A172 (cell line): Measurements from ENCODE around the gene MRPL27. TPM values are rescaled to one million over a fixed set of nuclear protein-coding genes. Genes with fewer than 3 reads are reported as not detected.
"Not testable (repeated sequence)": the region's sequence is repeated elsewhere in the genome, so short reads cannot be mapped to it uniquely, and the experiment has no call there.

Experiments used
- DNase-seq: peaks from one replicate; pipeline ENCODE4 v3.0.0-alpha.2; 2015; ENCODE audit warnings: low spot score
- total RNA-seq: library from RNA; depleted of rRNA; stranded (reverse); fragments of >200 nt; shearing (Covaris generic); gene quantifications from 2 replicates; pipeline ENCODE4 v1.2.3, GENCODE V29; 2014; rRNA removed

Gene MRPL27
- 109 and 138 TPM in 2 replicates for total RNA-seq

GRCh38 chr17:50372758-50373556 lies at the start of gene MRPL27, which contains the start of gene EME1:
Gene MRPL27 (minus strand): TSS chr17:50373184. CDS start chr17:50373170, 14 bp downstream.
Gene EME1 (plus strand): TSS chr17:50373229. CDS start chr17:50375209, 1,980 bp downstream.
- peak; percentile 91 for DNase-seq

GRCh38 chr17:50422738-50423137 lies 49.8 kb upstream of the MRPL27 start:
- DNase-seq = no peak

DNA sequence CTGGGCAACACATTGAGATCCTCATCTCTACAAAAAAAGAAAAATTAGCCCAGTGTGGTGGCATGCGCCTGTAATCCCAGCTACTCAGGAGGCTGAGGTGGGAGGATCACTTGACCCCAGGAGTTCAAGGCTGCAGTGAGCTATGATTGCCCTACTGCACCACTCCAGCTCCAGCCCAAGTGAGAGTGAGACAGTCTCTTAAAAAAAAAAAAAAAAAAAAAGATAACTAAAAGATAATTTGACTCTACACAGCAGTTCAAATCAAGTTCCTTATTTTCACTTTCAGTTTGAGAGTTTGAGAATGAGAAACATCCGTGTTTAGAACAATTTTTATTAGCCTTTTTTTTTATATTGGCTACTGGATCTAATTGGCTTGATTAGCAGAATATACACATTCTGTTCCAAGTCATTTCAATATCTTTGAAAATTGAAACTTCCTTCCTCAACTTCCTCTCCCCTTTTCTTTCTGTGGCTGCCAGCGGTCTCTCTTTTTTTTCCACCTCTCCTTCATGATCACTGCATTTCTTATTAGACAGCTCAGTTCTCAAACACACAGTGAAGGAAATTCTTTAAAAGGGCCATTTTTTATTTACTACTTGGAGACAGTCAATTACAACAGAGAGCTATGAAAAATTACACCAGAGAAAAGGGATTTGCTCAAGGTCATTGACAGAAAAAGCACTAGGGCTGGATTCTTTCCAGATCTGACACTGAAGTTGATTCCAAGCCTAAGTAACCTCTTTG lies 48.5 kb upstream of the MRPL27 start:
- DNase-seq = peak; percentile 16

GRCh38 chr17:50420419-50421112 lies 47.6 kb upstream of the MRPL27 start:
- no peak for DNase-seq

DNA sequence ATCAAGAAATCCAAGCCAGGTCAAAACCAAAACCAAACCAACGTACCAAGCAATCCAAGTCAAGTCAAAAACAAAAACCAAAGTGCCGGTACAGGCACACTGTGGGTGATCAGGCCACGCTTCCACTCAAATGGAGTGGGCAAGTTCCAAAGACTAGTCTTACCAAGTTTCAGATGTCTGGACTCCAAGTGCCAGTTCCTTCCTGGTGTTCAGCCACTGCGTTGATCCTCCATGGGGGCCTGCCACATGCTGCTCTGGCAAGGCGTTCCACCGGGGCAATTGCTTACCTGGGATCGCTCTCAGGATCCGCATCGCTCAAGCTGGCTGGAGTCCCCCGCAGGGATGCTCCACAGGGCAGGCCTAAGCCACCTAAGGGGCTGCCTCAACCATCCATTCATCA lies 46.6 kb upstream of the MRPL27 start:
- not testable (repeated sequence) for DNase-seq

GRCh38 chr17:50414808-50415207 lies 41.8 kb upstream of the MRPL27 start:
- DNase-seq = no peak

DNA sequence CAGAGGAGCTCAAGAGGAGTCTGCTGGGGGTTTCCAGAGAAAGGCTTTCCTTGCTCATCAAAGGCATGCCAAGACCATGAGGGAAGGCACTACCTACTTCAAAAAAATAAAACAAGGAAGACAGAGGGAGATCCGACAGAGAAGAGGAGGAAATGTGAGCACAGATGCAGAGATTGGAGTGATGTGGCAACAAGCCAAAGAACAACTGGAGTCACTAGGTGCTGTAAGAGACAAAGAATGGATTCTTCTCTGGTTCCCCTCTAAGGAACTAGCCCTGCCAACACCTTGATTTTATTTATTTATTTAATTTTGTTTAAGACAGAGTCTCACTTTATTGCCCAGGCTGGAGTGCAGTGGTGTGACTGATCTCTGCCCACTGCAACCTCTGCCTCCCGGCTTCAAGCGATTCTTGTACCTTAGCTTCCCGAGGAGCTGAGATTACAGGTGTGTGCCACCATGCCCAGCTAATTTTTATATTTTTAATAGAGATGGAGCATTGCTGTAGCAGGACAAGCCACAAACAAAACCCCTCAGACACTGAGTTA lies 39.3 kb upstream of the MRPL27 start:
- no peak for DNase-seq

GRCh38 chr17:50407921-50408320 lies 34.9 kb upstream of the MRPL27 start:
- no peak for DNase-seq

- DNase-seq = no peak
Measured at GRCh38 chr17:50406578-50406977, 33.6 kb upstream of the MRPL27 start.

- DNase-seq = not testable (repeated sequence)
Measured at GRCh38 chr17:50405351-50405750, 32.4 kb upstream of the MRPL27 start.

- not testable (repeated sequence) for DNase-seq
Measured at GRCh38 chr17:50399591-50399990, 26.6 kb upstream of the MRPL27 start.

DNA sequence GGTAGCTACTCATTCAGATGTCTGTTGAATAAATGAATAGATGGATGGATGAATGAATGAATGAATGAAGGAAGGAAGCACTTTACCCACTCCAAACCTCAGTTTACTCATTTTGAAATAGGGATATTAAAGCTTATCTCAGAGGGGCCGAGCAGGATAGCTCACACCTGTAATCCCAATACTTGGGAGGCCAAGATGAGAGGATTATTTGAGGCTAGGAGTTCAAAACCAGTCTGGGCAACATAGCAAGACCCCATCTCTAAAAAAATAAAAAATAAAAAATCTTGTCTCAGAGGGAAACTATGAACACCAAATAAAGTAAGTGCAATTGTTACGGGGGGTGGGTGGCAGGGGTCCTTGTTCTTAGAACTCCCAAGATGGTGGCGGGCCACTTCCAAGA lies 25.7 kb upstream of the MRPL27 start:
- not testable (repeated sequence) for DNase-seq

DNA sequence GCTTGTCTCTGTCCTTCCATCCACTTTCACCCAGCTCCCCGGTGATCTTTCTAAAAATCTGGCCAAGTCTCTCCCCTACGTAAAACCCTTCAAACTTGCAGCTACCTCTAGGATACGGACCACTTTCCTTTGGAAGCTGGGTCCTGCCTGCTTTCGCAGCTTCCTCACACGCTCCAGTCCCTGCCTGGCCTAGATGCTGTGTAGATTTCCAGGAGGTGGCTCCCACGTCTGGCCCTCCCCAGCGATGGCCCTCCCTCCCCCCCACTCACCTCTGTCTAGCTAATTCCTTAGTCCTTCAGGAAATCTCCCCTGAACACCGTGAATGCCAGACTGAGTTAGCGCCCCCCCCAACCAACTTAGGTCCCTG lies 24.9 kb upstream of the MRPL27 start:
- DNase-seq = no peak

- peak; percentile 72 for DNase-seq
Measured at GRCh38 chr17:50397111-50397918, 24.3 kb upstream of the MRPL27 start, which contains the start of gene LRRC59. Gene LRRC59 (minus strand): TSS chr17:50397523. CDS start chr17:50397317, 206 bp downstream.

DNA sequence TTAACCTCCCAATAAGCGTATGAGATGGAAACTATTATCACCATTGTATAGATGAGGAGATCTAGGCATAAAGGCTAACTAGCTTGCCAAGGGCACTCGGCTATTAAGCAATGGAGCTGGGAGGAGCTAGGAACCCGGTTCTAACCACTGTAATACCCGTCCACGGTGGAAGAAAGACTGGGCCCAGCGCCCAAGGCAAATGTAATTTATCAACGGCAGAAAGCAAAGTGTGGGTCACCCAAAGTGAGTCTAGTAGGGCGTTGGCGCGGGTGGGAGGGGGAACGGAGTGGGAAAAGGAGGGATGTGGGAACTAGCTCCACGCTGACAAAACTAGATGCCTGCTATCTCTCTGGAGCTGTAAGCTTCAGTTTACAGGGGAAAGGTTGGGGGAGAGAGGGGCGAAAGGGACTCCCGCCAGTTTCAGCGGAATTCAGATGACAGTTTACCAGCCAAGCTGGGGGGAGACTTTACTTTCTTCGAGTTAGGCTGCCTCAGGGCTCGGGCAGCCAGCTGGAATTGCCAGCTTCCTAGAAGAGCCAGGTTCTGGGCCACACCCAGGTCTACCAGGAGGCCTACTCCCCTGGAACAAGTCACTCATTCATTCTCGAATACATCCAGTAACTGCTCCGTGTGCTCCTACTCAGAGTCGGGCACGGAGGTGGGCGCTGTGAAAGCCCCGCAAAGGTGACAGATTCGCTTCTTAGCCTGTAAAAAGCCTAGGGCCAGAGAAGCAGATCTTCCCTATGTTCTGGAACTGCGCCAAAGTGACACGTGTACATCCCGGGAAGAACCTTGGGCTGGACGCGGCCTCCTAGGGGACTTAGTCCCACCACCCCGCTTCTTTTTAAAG lies 23.5 kb upstream of the MRPL27 start:
- DNase-seq = peak; percentile 46

- no peak for DNase-seq
Measured at GRCh38 chr17:50394711-50395110, 21.7 kb upstream of the MRPL27 start.

DNA sequence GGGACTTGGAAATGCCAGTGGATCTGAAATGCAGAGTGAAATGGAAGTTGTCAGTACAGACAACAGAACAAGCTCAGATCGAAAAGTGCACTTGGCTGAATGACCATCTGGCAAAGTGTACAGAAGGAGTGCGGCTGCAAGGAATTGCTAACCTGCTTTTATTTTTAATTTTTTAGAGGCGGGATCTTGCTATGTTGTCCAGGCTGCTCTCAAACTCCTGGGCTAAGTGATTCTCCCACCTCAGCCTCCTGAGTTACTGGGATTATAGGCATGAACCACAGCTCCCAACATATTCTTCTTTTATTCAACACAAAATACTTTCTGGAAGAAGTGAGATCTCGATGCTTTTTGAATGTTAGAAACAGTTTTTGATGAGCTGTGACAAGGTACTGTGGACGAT lies 20.7 kb upstream of the MRPL27 start:
- DNase-seq = no peak

DNA sequence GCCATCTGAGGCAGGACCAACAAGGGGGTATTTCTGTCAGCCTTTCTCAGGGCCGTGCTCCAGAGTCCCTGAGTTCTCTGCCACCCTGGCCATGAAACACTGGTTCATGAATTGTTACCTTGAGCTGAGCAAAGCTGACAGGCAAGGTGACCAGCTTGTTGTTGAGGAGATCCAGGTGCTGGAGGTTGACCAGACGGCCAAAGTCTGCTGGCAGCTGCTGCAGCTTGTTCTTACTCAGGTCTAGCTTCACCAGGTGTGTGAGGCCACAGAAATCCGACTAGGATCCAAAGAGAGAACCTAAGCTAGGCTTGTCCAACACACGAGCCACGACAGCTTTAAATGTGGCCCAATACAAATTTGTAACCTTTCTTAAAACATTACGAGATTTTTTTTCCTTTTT lies 19.6 kb upstream of the MRPL27 start:
- DNase-seq = no peak

DNA sequence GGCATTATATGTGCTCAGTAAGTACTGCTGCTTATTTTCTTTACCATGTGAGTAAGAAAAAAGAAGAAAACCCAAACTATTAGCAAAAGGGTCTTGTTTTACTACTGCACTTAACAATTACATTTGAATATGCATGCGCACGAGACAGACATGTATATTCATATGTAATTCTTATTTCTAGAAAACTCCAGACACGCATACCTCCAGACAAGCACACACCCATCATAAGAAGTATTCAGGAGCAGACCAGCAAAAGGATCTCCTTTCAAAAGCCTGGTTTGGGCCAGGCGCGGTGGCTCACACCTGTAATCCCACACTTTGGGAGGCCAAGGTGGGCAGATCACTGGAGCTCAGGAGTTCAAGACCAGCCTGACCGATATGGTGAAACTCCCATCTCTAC lies 16.6 kb upstream of the MRPL27 start:
- DNase-seq = no peak

DNA sequence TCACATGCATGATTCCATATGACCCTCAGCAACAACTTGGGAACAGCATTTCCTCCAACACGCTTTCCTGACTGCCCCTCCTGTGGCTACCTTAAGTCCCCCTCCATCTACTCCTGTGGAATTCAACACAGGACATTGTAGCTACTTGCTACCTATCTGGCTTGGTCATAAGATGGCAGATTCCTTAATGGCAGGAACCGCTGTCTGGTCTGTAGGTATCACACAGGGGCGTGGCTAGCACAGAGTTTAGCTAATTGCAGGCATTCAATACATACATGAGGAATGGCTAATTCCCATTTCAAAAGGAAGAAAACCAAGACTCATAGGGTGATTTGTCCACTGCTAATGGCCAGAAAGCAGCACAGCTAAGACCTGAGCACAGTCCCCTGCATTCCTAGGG lies 15.7 kb upstream of the MRPL27 start:
- DNase-seq = no peak
